Activated CD8-positive, alpha-beta T cell treated with anti-CD3 and anti-CD28 coated beads for 36 hours (primary cell): Measurements from ENCODE around the gene KCNQ5. TPM values are rescaled to one million over a fixed set of nuclear protein-coding genes. Genes with fewer than 3 reads are reported as not detected.

Experiments
- ATAC-seq: fragments of 200-7000 bp; cut with Tn5 transposase; one replicate; pipeline ENCODE4 v1.10.0; 2021; ENCODE audit warnings: mild to moderate bottlenecking, moderate library complexity
- CTCF ChIA-PET: fragments of 350-600 bp; sonication (Branson Sonifier 250); formaldehyde crosslinking; loops from one replicate; lab custom pipeline; 2021; ENCODE audit warnings: antibody characterized with exemption; lab: Charles Lee
- POLR2A ChIA-PET: fragments of 350-600 bp; sonication (Branson Sonifier 250); formaldehyde crosslinking; loops from one replicate; lab custom pipeline; 2021; ENCODE audit warnings: antibody characterized with exemption; lab: Charles Lee
- DNase-seq: peaks from one replicate; pipeline ENCODE4 v3.0.0-alpha.2; 2020
- H3K27ac Mint-ChIP-seq: one replicate; pipeline ENCODE4 v1.8.0; 2021; ENCODE audit warnings: mild to moderate bottlenecking, mixed read lengths
- H3K27me3 Mint-ChIP-seq: one replicate; pipeline ENCODE4 v1.8.0; 2021; ENCODE audit warnings: mixed read lengths
- H3K36me3 Mint-ChIP-seq: one replicate; pipeline ENCODE4 v1.8.0; 2021; ENCODE audit warnings: low read depth, mixed read lengths
- H3K4me1 Mint-ChIP-seq: one replicate; pipeline ENCODE4 v1.8.0; 2021; ENCODE audit warnings: low read depth, mixed read lengths
- H3K4me3 Mint-ChIP-seq: one replicate; pipeline ENCODE4 v1.8.0; 2021; ENCODE audit warnings: mild to moderate bottlenecking, moderate library complexity, mixed read lengths
- H3K9me3 Mint-ChIP-seq: one replicate; pipeline ENCODE4 v1.8.0; 2021; ENCODE audit warnings: mixed read lengths
- intact Hi-C: fragments of 100-400 bp; cut with micrococcal nuclease; formaldehyde crosslinking; loops from one replicate; pipeline ENCODE4 v1.10.0; 2022
- total RNA-seq, 2 experiments: library from RNA; stranded (reverse); gene quantifications; one replicate each; pipeline ENCODE4 v1.2.3, GENCODE V29; 2021
- TF ChIP-seq, protein P1 (sequence below): fragments of 200-600 bp; IDR thresholded peaks from one replicate; pipeline ENCODE4 v1.8.0; 2022; ENCODE audit warnings: antibody characterized with exemption, mild to moderate bottlenecking

KCNQ5 gene
- total RNA-seq, 2 experiments from 2014 or later = 14.6 to 14.9 TPM

DNA sequence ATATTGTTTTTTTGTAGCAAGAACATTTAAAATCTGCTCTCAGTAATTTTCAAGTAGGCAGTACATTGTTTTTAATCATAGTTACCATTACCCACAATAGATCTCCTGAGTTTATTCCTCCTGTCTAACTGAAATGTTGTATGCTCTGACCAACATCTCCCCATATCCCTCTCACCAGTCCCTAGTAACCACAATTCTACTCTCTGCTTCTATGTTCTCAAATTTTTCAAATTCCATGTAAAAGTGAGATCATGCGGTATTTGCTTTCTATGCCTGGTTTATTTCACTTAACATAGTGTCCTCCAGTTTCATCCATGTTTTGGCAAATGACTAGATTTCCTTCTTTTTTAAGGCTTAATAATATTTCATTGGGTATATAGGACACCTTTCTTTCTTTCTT, 300.5 kb downstream of the KCNQ5 start:
- H3K4me1 Mint-ChIP-seq = no peaks in the 10 kb centered on the region
- H3K36me3 Mint-ChIP-seq = no peaks in the 10 kb centered on the region
- no peaks in the 10 kb centered on the region for H3K9me3 Mint-ChIP-seq
- intact Hi-C loops = no loop called here
- no peaks in the 10 kb centered on the region for H3K27me3 Mint-ChIP-seq
- H3K27ac Mint-ChIP-seq = no peak overlapping the region
- ChIA-PET POLR2A (no interaction called here), CTCF (no interaction called here)
- TF ChIP-seq, protein P1, sequence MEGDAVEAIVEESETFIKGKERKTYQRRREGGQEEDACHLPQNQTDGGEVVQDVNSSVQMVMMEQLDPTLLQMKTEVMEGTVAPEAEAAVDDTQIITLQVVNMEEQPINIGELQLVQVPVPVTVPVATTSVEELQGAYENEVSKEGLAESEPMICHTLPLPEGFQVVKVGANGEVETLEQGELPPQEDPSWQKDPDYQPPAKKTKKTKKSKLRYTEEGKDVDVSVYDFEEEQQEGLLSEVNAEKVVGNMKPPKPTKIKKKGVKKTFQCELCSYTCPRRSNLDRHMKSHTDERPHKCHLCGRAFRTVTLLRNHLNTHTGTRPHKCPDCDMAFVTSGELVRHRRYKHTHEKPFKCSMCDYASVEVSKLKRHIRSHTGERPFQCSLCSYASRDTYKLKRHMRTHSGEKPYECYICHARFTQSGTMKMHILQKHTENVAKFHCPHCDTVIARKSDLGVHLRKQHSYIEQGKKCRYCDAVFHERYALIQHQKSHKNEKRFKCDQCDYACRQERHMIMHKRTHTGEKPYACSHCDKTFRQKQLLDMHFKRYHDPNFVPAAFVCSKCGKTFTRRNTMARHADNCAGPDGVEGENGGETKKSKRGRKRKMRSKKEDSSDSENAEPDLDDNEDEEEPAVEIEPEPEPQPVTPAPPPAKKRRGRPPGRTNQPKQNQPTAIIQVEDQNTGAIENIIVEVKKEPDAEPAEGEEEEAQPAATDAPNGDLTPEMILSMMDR = no peak
- no peak for DNase-seq
- ATAC-seq = no peak
- H3K4me3 Mint-ChIP-seq = no peak overlapping the region

DNA sequence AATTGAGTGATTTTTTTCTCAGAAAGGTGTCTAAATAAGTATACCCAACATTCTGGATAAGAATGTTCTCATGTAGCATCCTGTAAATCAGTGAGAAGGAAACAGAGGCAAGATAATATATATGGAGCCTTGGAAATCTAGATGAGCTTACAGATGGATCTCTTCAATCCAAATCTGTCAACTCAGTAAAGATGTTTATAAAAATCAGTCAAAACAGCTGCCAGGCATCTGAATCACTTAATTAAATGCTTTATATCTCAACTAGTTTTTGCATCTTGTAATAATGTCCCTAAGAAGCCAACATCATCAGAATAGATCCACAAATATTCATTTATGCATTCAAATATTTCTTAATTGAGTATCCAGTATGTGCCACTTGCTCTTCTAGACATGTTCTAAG, 303.3 kb downstream of the KCNQ5 start:
- CTCF ChIA-PET = no interaction called here
- Mint-ChIP-seq H3K4me3 (no peak overlapping the region), H3K9me3 (no peaks in the 10 kb centered on the region)

DNA sequence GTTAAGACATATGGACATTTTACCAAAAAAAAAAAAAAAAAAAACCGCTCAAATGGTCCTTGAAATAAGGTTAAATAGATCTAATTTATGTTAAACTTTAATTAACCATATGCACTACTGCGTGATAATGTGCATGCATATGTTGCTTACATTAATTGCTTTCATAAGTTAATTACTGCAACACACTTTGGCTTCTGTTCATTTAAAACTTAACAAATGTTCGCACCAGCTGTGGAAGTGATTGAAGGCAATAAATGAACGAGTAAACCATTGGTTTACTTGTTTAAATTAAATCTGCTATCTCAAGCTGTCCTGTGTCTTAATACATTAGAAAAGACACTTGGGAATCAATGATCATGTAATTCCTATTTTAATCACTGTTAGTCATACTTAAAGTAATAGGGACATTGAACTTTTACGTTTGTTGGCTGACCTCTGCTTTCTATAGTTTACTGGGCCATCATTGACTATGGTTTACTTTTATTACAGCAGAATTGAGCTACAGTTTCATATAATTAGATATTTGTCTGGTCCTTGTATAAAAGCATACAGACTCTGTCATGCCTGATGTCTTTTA, 308.8 kb downstream of the KCNQ5 start:
- H3K36me3 Mint-ChIP-seq = peaks cover 3% of the 10 kb centered on the region
- no peak overlapping the region for H3K4me3 Mint-ChIP-seq
- ChIA-PET CTCF (no interaction called here), POLR2A (no interaction called here)
- DNase-seq = no peak
- H3K4me1 Mint-ChIP-seq = no peaks in the 10 kb centered on the region
- H3K9me3 Mint-ChIP-seq = no peaks in the 10 kb centered on the region
- intact Hi-C loops = no loop called here
- H3K27ac Mint-ChIP-seq = no peak overlapping the region
- TF ChIP-seq, protein P1 = no peak
- no peaks in the 10 kb centered on the region for H3K27me3 Mint-ChIP-seq
- no peak for ATAC-seq

More for the DNA sequence above, 303.3 kb downstream of the KCNQ5 start:
- ATAC-seq (no peak), DNase-seq (no peak)
- Mint-ChIP-seq H3K4me1 (no peaks in the 10 kb centered on the region), H3K27ac (no peak overlapping the region), H3K36me3 (no peaks in the 10 kb centered on the region), H3K27me3 (no peaks in the 10 kb centered on the region)
- intact Hi-C loops = no loop called here
- TF ChIP-seq, protein P1 = no peak
- POLR2A ChIA-PET = no interaction called here

DNA sequence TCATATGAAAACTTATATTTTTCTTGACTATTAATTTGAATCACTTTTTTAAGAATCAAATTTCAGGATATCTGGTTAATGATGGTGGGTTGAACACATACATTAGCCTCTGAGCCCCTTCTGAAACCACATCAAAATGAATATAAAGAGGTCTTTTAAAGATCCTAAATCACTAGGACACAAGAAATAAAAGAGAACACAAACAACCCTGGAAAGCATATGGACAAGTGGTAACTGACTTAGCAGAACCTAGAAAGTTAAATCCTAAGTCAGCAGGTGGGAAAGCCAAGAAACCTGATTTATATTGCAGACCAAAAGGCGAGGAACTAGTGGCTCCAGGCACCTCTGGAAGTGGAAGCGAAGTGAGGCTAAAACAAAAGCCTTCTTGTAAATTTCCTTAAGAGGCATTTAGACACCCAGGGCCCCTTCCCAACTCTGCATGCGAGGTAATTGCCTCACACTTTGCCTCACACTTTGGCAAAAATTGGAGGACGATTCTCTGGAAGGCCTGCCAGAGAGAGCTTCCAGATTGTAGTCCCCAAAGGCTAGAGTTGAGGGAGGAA, 309.5 kb downstream of the KCNQ5 start:
- CTCF ChIA-PET = no interaction called here
- Mint-ChIP-seq H3K27me3 (no peaks in the 10 kb centered on the region), H3K36me3 (peaks cover 3% of the 10 kb centered on the region), H3K4me1 (no peaks in the 10 kb centered on the region), H3K4me3 (no peak overlapping the region), H3K27ac (no peak overlapping the region), H3K9me3 (no peaks in the 10 kb centered on the region)
- no peak for DNase-seq
- intact Hi-C loops = no loop called here
- POLR2A ChIA-PET = no interaction called here
- TF ChIP-seq, protein P1 = no peak
- ATAC-seq = no peak

DNA sequence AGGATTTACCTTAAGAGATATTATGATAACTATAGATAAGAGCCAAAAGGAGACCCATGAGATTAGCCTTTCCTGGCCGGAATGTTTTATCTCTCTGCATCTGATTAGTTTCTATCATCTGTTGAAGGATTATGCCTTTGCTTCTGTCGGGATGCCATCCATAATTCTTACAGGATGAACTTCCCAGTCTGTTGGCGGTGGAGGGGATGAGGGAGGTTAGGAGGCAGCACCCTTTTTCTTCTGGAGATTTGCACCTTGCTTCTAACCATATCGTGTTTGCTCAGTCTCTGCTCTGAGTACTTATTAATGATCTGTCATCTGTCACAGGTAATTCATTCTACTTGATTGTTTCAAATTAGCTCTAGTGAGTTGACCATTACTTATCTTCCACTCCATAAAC, 311.4 kb downstream of the KCNQ5 start:
- no peak overlapping the region for H3K4me3 Mint-ChIP-seq
- TF ChIP-seq, protein P1 = no peak
- H3K27ac Mint-ChIP-seq = no peak overlapping the region
- DNase-seq (no peak), ATAC-seq (no peak)
- H3K36me3 Mint-ChIP-seq = peaks cover 3% of the 10 kb centered on the region
- ChIA-PET POLR2A (no interaction called here), CTCF (no interaction called here)
- peaks cover 2% of the 10 kb centered on the region for H3K4me1 Mint-ChIP-seq
- intact Hi-C loops = no loop called here
- H3K27me3 Mint-ChIP-seq = no peaks in the 10 kb centered on the region
- H3K9me3 Mint-ChIP-seq = no peaks in the 10 kb centered on the region
